ENCODE measurements around the gene NADSYN1.

NADSYN1 gene

GRCh38 chr11:71495286-71496230, 42.6 kb downstream of the NADSYN1 start:
- Histone ChIP-seq H3K4me1 (ENCODE audit: low read length) (no peaks in the 10 kb centered on the region), H3K36me3 (replicated peaks; ENCODE audit: low read depth, low read length) (peaks cover 64% of the 10 kb centered on the region), H3K27ac (ENCODE audit: low read length) (no peak overlapping the region), H3K4me3 (ENCODE audit: low read length) (no peak overlapping the region), H4K20me1 (ENCODE audit: insufficient read depth, low read length) (no peaks in the 10 kb centered on the region), H3K9ac (ENCODE audit: low read length) (no peak overlapping the region), H2AFZ (ENCODE audit: low read depth, low read length) (no peak overlapping the region), H3K27me3 (ENCODE audit: low read depth, low read length) (no peaks in the 10 kb centered on the region), H3K9me3 (ENCODE audit: insufficient read depth, low read length) (no peaks in the 10 kb centered on the region), H3K4me2 (ENCODE audit: low read length) (no peak overlapping the region), H3K79me2 (ENCODE audit: low read length) (no peaks in the 10 kb centered on the region)
- TF ChIP-seq CTCF (IDR thresholded peaks at IDR 0.05; ENCODE audit: low read depth, low read length) (no peak), EZH2phosphoT487 (IDR thresholded peaks at IDR 0.05; ENCODE audit: low read depth) (no peak)

DNA sequence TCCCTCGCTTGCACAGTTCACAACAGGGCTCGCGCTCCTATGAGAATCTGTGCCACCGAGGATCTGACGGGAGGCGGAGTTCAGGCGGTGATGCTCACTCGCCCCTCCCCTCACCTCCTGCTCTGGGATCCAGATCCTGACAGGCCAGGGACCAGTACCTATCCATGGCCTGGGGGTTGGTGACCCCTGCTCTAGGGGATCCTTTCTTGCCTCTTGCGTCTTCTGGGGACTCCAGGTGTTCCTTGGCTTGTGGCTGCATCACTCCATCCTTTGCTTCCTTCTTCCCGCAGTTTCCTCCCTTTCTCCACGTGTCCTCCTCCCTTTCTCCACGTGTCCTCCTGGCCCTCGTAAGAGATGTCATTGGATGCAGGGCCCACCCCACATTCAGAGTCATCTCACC, 43.4 kb downstream of the NADSYN1 start:
- Histone ChIP-seq H3K27ac (ENCODE audit: low read length) (no peak overlapping the region), H3K9me3 (ENCODE audit: insufficient read depth, low read length) (no peaks in the 10 kb centered on the region), H3K4me1 (ENCODE audit: low read length) (no peaks in the 10 kb centered on the region), H3K4me3 (ENCODE audit: low read length) (no peak overlapping the region), H4K20me1 (ENCODE audit: insufficient read depth, low read length) (no peaks in the 10 kb centered on the region), H3K27me3 (ENCODE audit: low read depth, low read length) (no peaks in the 10 kb centered on the region), H3K9ac (ENCODE audit: low read length) (no peak overlapping the region), H3K36me3 (replicated peaks; ENCODE audit: low read depth, low read length) (peaks cover 61% of the 10 kb centered on the region), H3K79me2 (ENCODE audit: low read length) (no peaks in the 10 kb centered on the region), H3K4me2 (ENCODE audit: low read length) (no peak overlapping the region), H2AFZ (ENCODE audit: low read depth, low read length) (no peak overlapping the region)
- TF ChIP-seq EZH2phosphoT487 (IDR thresholded peaks at IDR 0.05; ENCODE audit: low read depth): no peak
- no peak for TF ChIP-seq CTCF (IDR thresholded peaks at IDR 0.05; ENCODE audit: low read depth, low read length)

- Histone ChIP-seq H3K36me3 (replicated peaks; ENCODE audit: low read depth, low read length) (peaks cover 51% of the 10 kb centered on the region), H3K9ac (ENCODE audit: low read length) (no peak overlapping the region), H3K9me3 (ENCODE audit: insufficient read depth, low read length) (no peaks in the 10 kb centered on the region), H3K27me3 (ENCODE audit: low read depth, low read length) (no peaks in the 10 kb centered on the region), H3K4me2 (ENCODE audit: low read length) (no peak overlapping the region), H2AFZ (ENCODE audit: low read depth, low read length) (no peak overlapping the region), H3K4me3 (ENCODE audit: low read length) (no peak overlapping the region), H3K27ac (ENCODE audit: low read length) (no peak overlapping the region), H4K20me1 (ENCODE audit: insufficient read depth, low read length) (no peaks in the 10 kb centered on the region), H3K79me2 (ENCODE audit: low read length) (no peaks in the 10 kb centered on the region), H3K4me1 (ENCODE audit: low read length) (no peaks in the 10 kb centered on the region)
- no peak for TF ChIP-seq EZH2phosphoT487 (IDR thresholded peaks at IDR 0.05; ENCODE audit: low read depth)
- TF ChIP-seq CTCF (IDR thresholded peaks at IDR 0.05; ENCODE audit: low read depth, low read length): no peak
These were observed 45.1 kb downstream of the NADSYN1 start for GRCh38 chr11:71498091-71498490.

DNA sequence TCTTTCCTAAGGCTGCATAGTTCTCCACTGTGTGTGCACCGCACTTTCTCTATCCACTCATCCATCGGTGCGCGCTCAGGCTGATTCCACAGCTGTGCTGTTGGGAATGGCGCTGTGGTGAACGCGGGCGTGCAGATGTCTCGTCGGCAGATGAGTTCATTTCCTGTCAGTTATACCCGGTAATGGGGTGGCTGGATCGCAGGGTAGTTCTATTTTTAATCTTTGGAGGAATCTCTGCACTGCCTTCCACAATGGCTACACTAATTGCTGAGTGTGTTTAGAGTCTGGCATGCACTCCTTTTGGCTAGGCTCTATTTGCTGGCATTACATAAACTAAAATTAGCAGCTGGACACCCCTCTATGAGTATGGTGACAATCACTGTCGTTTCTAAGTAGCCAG, 46.1 kb downstream of the NADSYN1 start:
- no peak overlapping the region for H3K4me3 ChIP-seq (ENCODE audit: low read length)
- H3K79me2 ChIP-seq (ENCODE audit: low read length): no peaks in the 10 kb centered on the region
- no peaks in the 10 kb centered on the region for H3K9me3 ChIP-seq (ENCODE audit: insufficient read depth, low read length)
- TF ChIP-seq EZH2phosphoT487 (IDR thresholded peaks at IDR 0.05; ENCODE audit: low read depth) (no peak), CTCF (IDR thresholded peaks at IDR 0.05; ENCODE audit: low read depth, low read length) (no peak)
- peaks cover 49% of the 10 kb centered on the region for H3K36me3 ChIP-seq (replicated peaks; ENCODE audit: low read depth, low read length)
- no peak overlapping the region for H3K27ac ChIP-seq (ENCODE audit: low read length)
- H4K20me1 ChIP-seq (ENCODE audit: insufficient read depth, low read length): no peaks in the 10 kb centered on the region
- no peaks in the 10 kb centered on the region for H3K27me3 ChIP-seq (ENCODE audit: low read depth, low read length)
- H3K9ac ChIP-seq (ENCODE audit: low read length): no peak overlapping the region
- no peaks in the 10 kb centered on the region for H3K4me1 ChIP-seq (ENCODE audit: low read length)
- no peak overlapping the region for H3K4me2 ChIP-seq (ENCODE audit: low read length)
- H2AFZ ChIP-seq (ENCODE audit: low read depth, low read length): no peak overlapping the region
